ENCODE results near the gene MYLK.
"Not testable (repeated sequence)": the region's sequence is repeated elsewhere in the genome, so short reads cannot be mapped to it uniquely, and the experiment has no call there.

The MYLK gene, protein sequence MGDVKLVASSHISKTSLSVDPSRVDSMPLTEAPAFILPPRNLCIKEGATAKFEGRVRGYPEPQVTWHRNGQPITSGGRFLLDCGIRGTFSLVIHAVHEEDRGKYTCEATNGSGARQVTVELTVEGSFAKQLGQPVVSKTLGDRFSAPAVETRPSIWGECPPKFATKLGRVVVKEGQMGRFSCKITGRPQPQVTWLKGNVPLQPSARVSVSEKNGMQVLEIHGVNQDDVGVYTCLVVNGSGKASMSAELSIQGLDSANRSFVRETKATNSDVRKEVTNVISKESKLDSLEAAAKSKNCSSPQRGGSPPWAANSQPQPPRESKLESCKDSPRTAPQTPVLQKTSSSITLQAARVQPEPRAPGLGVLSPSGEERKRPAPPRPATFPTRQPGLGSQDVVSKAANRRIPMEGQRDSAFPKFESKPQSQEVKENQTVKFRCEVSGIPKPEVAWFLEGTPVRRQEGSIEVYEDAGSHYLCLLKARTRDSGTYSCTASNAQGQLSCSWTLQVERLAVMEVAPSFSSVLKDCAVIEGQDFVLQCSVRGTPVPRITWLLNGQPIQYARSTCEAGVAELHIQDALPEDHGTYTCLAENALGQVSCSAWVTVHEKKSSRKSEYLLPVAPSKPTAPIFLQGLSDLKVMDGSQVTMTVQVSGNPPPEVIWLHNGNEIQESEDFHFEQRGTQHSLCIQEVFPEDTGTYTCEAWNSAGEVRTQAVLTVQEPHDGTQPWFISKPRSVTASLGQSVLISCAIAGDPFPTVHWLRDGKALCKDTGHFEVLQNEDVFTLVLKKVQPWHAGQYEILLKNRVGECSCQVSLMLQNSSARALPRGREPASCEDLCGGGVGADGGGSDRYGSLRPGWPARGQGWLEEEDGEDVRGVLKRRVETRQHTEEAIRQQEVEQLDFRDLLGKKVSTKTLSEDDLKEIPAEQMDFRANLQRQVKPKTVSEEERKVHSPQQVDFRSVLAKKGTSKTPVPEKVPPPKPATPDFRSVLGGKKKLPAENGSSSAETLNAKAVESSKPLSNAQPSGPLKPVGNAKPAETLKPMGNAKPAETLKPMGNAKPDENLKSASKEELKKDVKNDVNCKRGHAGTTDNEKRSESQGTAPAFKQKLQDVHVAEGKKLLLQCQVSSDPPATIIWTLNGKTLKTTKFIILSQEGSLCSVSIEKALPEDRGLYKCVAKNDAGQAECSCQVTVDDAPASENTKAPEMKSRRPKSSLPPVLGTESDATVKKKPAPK (N-terminal part only)

DNA sequence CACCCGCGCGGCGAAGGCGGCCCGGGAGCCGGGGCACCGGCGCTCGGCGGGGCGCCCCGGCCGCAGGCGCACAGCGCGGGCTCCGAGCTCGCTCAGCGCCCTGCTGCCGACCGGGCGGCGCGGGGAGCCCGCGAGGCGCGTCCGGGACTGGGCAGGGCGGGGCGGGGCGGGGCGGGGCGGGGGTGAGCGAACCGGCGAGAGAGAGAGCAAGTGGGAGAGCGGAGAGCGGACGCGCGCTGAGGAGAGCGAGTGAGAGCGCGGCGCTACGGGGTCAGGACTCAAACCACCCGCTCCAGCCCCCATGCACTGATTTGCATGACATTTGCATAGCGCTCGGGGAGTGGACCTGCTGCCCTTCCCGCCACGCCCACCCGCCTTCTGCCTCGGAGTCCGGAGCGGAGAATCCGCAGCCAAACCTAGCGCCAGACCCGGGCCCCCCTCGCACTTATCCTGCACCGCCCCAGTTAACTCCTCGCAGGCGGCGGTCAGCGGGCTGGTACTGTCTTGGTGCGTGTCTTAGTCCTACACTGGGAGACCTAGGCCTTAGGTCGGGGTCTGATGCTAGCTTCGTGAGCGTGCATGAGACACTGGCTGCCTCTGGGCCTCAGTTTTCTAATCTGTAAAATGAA is at the start of gene MYLK:
TSS of gene MYLK (minus strand) at position 130 of the 629 bp plus-strand sequence. CDS start 90,491 bp downstream, outside the sequence.
- DNase-seq (ENCODE audit: low read depth in 2 of 2) = no peak

DNA sequence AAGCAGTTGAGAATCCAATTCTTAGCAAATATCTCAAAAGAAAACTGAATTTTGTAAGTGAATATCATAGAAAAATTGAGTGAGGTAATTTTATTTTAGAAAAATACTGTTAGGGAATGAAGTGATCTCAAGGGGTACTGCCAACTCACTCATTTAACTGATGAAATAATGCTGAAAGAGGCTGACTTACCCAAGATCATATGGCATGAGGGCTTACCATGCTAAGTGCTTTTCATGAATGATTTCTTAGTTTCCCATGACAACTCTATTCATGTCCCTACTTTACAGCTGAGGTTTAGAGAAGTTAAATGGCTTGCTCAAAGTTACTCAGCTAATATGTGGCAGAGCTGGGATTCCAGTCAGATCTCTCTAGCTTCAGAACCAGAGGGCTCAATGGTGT is 46.3 kb upstream of the MYLK start:
- DNase-seq (ENCODE audit: low read depth in 2 of 2) = no peak

DNA sequence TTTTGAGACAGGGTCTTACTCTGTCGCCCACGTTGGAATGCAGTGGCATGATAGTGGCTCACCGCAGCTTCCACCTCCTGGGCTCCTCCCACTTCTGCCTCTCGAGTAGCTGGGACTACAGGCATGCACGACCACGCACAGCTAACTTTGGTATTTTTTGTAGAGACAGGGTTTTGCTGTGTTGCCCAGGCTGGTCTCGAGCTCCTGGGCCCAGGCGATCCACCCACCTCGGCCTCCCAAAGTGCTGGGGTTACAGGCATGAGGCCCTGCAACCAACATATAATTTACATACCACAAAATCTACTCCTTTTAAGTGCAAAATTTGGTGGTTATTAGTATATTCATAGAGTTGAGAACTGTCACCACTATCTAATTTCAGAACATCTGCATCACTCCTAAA is 45.2 kb upstream of the MYLK start:
- DNase-seq (ENCODE audit: low read depth in 2 of 2) = no peak

DNA sequence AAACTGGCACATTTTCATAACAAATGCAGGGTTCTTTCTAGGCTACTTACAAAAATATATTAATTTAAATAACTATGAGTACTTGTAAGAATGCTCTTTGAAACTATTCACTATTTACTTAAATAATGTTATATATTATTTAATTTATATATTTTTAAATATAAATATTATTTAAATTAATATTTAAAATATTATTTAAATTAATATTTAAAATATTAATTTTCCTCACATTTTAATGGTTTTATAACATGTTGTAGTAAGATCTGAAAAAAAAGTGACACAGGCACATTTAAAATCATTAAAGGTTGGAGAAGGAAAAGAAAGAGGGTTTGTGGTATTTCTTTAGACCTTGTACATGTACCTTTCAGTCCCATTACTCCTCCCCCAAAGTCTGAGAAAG is 42.3 kb upstream of the MYLK start:
- DNase-seq (ENCODE audit: low read depth in 2 of 2) = no peak

DNA sequence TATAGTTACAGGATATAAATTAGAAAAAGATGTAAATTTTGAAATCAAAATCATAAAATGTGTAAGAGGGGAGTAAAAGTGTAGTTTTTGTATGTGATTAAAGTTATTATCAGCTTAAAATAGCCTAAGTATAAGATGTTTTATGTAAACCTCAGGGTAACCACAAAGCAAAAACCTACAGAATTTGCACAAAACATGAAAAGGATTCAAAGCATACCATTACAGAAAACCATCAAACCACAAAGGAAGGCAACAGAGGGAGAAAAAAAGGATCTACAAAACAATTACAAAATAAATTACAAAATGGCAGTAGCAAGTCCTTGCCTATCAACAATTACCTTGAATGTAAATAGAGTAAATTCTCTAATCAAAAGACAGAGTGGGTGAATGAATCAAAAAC is 36.7 kb upstream of the MYLK start:
- DNase-seq (ENCODE audit: low read depth in 2 of 2) = no peak

DNA sequence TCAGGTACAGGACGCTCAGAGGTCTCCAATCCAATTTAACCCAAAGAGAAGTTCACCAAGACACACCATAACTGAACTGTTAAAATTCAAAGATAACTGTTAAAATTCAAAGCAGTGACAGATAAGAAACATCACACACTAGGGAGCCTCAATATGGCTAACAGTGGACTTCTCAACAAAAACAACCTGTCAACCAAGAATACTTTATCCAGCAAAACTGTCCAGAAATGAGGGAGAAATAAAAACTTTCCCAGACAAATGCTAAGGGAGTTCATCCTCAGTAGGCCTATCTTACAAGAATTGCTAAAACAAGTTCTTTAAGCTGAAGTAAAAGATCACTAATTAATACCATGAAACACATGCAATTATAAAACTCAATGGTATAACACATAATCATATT is 36.3 kb upstream of the MYLK start:
- no peak for DNase-seq (ENCODE audit: low read depth in 2 of 2)

DNA sequence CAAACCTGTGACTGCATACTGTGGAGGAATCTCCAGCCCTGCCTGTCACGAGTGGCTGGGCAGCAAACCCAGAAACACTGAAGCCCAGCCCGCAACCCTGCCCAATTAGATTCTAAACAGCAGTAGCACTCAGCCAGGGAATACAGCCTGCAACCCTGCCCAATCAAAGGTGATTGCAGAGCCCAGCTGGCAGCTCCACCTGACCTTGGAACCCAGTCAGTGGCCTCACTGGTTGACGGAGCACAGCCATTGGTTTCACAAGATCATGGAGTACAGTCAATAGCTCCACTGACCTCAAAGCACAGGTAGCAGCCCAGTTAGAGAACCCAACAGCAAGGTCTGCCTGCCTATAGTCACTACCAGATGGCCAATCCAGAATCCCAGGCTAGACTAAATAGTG is 35.2 kb upstream of the MYLK start:
- no peak for DNase-seq (ENCODE audit: low read depth in 2 of 2)

DNA sequence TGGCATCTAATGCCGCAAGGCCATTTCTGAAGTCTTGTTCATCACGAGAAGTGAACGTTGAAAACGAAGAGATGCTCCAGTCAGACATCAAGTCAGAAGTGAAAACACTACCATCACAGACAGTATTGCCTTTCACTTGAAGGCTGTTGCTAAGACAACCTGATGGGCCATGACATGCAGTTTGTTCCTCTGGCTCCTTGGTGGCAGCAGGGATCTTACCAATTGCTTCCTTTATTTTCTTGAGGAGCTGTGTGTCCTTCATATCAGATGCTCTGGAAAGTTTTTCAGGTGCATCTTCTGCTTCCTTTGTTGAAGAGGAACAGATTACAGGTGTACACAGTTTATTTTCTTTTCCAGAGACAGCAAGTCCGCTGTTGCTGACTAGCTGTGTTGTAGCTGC is 30.7 kb upstream of the MYLK start:
- no peak for DNase-seq (ENCODE audit: low read depth in 2 of 2)

DNA sequence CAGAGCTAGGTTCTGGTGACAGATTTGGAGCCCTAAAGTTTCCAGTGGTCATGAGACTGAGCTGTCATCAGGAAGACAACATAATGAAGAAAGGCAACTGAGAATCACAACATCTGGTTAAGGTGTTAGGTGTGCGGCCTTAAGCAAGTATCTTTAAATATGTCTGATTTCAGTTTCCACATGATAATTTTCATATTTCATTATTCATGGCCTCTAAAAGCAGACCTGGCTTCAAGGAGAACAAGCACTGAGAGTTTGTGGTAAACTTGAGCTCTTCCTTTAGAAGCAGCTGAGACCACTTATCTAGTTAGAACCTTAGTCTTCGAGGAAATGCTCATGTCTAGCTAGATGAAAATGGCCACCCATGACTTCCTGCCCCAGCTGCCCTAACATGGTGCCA is 25.7 kb upstream of the MYLK start:
- DNase-seq (ENCODE audit: low read depth in 2 of 2) = no peak

DNA sequence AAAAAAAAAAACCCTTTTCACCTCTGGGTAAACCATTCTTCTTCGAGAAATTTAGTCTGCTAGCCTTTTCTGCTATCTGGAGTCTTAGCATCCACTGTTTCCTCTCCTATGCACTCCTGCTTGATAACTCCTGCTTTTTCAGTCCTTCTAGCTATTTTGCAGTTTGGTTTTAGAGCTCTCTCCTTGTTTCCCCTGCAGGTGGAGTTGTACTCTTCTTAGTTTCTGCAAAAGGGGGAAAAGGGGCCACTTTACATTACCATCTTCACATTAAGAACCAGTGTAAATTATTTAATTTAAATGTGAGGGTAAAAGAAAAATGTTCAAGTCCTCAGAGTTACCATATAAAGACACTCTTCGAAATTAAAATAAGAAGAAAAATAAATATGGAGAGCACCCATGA is 23.6 kb upstream of the MYLK start:
- no peak for DNase-seq (ENCODE audit: low read depth in 2 of 2)

DNA sequence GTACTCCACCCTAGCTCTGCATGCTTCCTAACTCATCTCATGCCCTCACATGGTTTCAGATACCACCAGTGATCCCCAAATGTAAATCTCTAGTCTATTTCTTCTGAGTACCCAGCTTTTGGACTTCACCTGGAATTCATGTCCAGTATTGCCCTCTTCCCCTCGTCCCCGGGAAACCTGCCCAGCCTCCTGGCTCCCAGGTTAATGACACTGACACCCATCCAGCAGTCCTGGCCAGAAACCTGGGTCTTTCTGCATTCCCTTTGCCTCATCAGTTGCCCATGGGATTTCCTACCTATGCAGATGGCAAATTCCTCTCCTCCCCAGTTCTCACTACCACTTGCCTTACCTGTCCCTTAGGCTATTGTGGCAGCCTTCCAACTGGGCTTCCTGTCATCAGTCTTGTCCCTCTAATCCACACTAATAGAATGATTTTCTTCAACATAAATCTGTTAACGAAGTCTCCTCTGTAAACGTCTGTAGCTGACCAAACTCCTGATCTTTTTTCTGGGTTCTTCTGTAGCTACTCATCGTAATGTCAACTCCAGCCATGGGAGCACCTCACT is 15.3 kb upstream of the MYLK start:
- no peak for DNase-seq (ENCODE audit: low read depth in 2 of 2)

DNA sequence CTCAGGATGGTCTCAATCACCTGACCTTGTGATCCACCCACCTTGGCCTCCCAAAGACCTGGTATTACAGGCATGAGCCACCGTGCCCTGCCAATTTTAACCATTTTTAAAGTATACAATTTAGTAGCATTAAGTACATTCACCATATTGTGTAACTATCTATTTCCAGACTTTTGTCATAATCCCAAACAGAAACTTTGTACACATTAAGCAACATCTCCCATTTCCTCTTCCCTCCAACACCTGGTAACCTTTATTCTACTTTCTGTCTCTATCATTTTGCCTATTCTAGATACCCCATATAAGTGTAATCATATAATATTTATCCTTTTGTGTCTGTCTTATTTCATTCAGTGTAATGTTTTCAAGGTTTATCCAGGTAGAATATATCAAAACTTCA is 8.9 kb upstream of the MYLK start:
- DNase-seq (ENCODE audit: low read depth in 2 of 2) = no peak

DNA sequence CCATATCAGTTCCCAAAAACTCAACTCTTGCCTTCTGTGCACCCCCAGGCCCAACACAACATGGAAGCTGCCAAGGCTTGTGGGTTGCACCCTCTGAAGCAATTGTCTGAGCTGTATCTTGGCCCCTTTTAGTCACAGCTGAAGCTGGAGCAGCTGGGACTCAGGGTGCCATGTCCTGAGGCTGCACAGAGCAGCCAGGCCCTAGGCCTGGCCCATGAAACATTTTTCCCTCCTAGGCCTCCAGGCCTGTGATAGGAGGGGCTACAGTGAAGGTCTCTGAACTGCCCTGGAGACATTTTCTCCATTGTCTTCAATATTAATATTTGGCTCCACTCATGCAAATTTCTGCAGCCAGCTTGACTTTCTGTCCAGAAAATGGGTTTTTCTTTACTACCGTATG is 8.1 kb upstream of the MYLK start:
- DNase-seq (ENCODE audit: low read depth in 2 of 2) = no peak

DNA sequence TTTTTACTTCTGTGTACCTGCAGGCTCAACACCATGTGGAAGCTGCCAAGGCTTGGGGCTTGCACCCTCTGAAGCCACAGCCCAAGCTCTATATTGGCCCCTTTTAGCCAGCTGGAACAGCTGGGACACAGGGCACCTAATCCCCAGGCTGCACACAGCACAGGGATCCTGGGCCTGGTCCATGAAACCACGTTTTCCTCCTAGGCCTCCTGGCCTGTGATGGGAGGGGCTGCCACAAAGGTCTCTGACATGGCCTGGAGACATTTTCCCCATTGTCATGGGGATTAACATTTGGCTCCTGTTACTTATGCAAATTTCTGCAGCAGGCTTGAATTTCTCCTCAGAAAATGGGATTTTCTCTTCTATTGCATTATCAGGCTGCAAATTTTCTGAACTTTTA is 6.9 kb upstream of the MYLK start:
- DNase-seq (ENCODE audit: low read depth in 2 of 2) = not testable (repeated sequence)

DNA sequence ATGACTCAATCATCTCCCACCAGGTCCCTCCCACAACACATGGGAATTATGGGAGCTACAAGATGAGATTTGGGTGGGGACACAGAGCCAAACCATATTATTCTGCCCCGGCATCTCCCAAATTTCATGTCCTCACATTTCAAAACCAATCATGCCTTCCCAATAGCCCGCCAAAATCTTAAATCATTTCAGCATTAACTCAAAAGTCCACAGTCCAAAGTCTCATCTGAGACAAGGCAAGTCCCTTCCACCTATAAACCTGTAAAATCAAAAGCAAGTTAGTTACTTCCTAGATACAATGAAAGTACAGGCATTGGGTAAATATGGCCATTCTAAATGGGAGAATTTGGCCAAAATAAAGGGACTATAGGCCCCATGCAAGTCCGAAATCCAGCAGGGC is 6.0 kb upstream of the MYLK start:
- not testable (repeated sequence) for DNase-seq (ENCODE audit: low read depth in 2 of 2)

DNA sequence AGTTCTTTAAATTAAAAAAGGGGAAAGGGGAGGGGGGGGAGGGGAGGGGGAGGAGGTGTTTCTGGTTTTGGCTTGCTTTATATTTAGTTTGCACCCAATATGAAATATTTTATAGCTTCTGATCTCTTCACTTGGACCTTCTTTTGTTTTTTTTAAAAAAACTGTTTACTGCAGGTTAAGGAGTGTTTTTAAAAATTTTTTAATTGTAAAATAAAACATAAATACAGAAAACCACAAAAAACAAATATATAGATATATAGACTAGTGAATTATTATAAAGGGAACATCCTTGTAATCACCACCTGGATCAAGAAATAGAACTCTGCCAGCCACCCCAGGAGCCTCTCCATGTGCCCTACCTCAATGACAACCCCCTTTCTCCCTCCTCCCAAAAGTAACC is 861 bp upstream of the MYLK start:
- DNase-seq (ENCODE audit: low read depth in 2 of 2) = no peak

DNA sequence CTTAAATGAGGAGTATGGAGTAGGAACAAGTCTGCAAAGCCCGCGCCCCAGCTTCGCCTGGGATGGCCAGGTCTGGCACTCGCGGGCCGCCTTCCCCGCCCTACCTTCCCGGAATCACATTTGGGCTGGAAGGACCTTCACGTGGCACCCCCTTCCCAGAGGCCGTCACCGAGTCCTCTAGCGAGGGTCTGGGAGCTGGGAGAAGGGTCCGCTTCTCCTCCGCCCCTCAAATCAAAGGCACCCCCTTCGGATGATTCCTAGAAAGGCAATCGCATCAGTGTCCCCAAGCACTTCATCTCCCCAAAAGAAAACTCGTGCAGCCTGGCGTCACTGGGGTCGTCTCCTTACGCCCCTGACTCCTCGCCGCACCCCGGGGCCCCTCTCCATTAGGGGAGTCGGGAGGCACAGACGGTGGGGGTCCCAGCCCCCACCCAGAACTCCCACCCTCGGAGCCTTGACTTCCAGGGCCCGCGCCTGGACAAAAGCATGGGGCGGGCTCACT is 380 bp downstream of the MYLK start:
- no peak for DNase-seq (ENCODE audit: low read depth in 2 of 2)

DNA sequence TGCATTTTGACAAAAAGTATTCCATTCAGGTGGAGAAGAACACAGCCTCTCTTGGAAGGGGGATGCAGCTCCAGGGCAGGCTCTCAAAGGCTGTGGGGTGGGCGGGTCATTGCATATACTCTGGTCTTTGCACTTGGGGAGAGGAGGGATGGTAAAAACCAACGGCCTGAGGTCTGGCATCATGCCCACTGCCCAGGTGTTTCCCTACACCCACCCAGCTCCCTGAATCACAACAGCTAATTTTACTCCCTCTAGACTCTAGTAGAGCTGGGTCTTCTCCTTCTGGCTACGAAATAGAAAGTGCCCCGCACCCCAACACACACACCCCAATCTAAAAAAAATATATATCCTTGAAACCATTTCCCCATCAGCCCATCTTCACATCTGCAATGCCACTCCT is 1.0 kb downstream of the MYLK start:
- no peak for DNase-seq (ENCODE audit: low read depth in 2 of 2)

DNA sequence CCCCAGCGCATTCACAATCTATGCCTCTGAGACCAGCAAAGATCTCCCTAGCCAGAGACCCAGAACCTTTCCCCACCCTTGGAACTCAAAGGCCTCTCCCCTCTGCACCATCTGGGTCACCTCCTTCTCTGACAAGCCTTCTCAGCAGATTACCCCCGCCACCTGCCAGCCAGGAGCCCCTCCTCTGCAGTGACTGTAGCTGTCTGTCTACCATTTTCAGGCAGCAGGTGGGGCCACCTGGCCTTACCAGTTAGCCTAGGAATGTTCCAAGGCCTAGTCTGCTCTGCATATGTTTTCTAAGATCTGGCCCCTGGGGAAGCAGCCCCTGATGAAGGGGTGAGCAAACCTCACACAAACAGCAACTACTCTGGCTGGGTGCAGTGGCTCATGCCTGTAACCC is 2.4 kb downstream of the MYLK start:
- no peak for DNase-seq (ENCODE audit: low read depth in 2 of 2)

DNA sequence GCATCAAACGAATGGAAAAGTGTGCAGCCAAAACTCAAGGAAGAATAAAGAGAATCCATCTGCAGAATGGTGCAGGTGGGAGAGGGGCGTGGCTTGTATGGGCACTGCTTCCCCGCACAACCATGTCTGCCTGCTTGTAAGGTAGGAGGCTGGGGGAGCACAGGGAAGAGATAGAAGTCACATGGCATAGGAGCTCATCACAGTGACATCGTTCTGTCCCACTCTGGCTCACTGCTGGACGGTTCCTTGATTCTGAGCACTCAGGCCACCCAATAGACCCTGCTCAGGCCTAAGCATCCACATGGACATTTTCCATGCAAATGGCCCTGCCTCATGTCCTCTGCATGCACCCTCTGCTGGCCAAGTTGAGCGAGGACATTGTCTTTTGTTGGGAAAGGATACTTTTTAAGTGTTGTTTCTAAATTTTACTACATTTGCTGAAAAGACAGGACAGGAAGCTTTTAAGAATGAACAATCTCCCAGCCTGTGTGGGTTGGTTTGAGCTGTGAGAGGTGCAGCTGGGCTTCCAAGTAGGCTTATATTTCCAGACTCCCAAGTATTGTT is 3.1 kb downstream of the MYLK start:
- DNase-seq (ENCODE audit: low read depth in 2 of 2) = no peak

DNA sequence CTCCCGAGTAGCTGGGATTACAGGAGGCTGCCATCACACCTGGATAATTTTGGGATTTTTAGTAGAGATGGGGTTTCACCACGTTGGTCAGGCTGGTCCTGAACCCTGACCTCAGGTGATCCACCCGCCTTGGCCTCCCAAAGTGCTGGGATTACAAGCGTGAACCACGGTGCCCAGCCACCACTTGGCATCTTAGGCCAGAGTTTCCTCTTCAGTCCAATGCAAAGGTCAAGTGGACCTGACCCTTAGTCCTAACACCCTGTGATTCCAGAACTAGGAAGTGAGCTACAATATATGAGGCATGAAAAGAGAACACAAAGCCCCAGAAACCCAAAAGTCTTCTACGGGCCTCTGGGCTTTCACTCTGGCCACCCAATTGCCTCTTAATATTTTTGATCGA is 5.3 kb downstream of the MYLK start:
- no peak for DNase-seq (ENCODE audit: low read depth in 2 of 2)

Data from stimulated activated CD8-positive, alpha-beta memory T cell treated with anti-CD3 and anti-CD28 coated beads, Interleukin-7, amount 100 ng/mL, for 1 hour (primary cell).